T-helper 2 cell treated with Interferon-gamma antibody and Interleukin-4, amounts not matched to agents 100 ng/mL and 5 ng/mL, for 36 hours (primary cell): Measurements from ENCODE around the gene APOC4. TPM values are rescaled to one million over a fixed set of nuclear protein-coding genes. Genes with fewer than 3 reads are reported as not detected.
"Not testable (repeated sequence)": the region's sequence is repeated elsewhere in the genome, so short reads cannot be mapped to it uniquely, and the experiment has no call there.

ENCODE experiments used
- intact Hi-C: fragments of 100-400 bp; cut with micrococcal nuclease; formaldehyde crosslinking; loops from one replicate; pipeline ENCODE4 v1.15.1; 2023
- total RNA-seq: library from RNA; stranded (reverse); gene quantifications from 2 replicates; pipeline ENCODE4 v1.2.3, GENCODE V29; 2022

The APOC4 gene, protein sequence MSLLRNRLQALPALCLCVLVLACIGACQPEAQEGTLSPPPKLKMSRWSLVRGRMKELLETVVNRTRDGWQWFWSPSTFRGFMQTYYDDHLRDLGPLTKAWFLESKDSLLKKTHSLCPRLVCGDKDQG
- not detected in 2 replicates for total RNA-seq

DNA sequence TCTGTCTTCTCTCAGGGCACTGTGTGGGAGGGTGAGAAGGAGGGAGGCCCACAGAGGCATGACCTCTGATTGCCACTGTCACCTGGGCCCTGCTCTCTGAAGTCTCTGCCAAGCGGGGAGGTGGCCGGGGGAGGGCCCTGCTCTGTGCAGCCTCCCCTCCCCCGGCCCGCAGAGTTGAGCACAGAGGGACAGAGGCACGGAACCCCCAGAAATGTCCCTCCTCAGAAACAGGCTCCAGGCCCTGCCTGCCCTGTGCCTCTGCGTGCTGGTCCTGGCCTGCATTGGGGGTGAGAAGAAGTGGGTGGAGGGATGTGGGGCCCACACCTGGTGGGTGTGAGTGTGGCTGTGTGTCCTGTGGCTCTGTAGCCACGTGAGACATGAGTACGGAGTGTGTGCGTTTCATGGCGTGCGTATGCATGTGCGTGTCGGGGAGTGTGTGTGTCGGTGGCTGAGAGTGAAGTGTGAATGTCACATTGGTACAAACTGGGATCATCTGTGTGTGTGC, at the start of gene APOC4:
APOC4 (plus strand) TSS at position 171 of the 505 bp plus-strand sequence; CDS start at position 212, 41 bp downstream.
- intact Hi-C loops: no loop called here

DNA sequence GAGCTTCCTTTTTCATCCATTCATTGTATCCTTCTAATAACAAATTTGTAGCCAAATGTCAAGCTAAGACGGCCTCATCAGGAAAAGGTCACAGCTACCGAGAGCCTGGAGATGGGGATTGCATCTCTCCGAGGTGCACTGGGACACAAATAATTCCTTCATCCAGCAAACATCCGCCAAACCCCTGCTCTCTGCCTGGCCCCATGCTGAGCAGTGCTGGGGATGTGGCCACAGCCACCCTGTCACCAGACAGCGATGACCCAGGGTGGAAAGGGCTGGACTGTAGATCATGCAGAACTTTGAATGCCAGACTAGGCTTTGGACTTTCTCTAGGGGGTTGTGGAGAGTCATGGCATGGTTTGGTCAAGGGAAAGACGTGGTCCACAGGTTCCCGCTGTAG, 49.1 kb upstream of the APOC4 start:
- intact Hi-C loops: loop anchor here (10.0 kb wide), 2 partner anchors 202 to 1138 kb away; partner anchors contain the start of genes PPP1R37 and SMG9

DNA sequence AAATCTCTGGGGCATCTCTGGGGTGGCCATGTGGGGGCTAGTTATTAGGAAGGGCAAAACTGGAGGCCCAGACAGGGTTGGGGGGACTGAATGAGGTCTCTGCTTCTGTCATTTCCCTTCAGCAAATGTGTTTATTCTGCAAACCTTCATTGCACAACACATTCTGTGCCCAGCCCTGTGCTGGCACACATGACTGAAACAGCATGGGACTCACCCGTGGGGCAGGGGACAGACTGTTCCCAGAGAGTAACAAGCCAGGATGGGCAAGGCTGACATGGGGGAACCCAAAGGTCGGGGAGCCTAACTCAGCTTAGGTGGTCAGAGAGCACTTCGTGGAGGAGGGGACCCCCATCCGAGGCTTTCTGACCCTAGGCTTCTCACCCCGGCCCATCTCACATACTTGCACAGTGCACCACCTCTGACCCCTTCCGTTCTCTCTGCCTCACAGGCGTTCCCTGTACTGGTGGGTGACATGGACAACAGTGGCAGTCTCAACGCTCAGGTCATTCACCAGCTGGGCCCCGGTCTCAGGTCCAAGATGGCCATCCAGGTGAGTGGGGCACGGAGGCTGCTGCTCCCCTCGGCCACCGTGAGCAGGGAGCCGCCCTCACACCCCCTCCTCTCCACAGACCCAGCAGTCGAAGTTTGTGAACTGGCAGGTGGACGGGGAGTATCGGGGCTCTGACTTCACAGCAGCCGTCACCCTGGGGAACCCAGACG, 48.5 kb upstream of the APOC4 start:
- intact Hi-C loops: loop anchor here (10.0 kb wide), 2 partner anchors 201 to 1139 kb away; partner anchors contain the start of genes PPP1R37 and SMG9

DNA sequence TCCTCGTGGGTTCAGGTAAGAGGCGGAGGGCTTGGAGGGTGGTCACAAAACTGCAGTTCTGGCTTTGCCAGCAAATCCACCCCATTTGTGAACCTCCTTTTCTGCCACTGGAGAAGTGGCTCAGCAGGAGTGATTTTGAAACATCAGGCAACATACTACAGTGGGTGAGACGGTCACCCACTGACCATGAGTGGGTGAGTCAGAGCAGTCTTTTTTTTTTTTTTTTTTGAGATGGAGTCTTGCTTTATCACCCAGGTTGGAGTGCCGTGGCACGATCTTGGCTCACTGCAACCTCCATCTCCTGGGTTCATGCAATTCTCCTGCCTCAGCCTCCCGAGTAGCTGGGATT, 48.0 kb upstream of the APOC4 start:
- intact Hi-C loops: loop anchor here (10.0 kb wide), 2 partner anchors 201 to 1139 kb away; partner anchors contain the start of genes PPP1R37 and SMG9

DNA sequence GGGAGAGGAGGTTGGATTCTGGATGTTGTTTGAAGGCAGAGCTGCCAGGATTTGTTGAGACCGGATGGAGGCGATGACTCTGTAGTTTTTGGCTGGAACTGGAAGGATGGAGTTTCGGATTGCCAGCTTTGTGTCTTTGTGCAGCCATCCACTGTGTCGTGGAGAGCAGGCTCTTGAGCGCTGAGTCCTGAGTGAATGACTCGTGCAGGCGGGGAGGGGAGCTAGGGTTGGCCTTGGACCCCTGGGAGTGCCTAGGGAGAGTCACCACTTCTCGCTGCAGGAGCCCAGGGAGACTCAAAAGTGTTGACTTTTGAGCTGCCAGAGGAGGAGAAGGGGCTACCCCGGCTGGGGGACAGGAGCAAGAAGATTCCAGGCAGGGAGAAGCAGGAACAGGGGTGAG, 47.1 kb upstream of the APOC4 start:
- intact Hi-C loops: loop anchor here (10.0 kb wide), 2 partner anchors 200 to 1140 kb away; partner anchors contain the start of genes PPP1R37 and SMG9

DNA sequence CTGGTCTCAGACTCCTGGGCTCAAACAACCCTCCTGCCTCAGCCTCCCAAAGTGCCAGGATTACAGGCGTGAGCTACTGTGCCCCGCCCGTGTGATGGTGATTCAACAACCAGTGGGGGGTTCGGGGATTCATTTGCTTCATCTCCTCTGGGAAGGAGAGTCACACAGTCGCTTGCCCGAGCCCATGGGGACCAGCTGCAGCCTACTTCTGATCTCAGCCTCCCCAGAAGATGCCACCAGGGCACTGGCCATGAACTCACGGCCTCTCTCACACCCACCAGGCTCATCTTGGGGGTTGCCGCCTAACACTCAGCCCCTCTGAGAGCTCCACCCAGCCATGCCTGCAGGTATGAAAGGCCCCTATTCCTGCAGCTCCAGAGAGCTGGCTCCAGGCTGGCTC, 44.2 kb upstream of the APOC4 start:
- intact Hi-C loops: loop anchor here (10.0 kb wide), 2 partner anchors 197 to 1143 kb away; partner anchors contain the start of genes PPP1R37 and SMG9

DNA sequence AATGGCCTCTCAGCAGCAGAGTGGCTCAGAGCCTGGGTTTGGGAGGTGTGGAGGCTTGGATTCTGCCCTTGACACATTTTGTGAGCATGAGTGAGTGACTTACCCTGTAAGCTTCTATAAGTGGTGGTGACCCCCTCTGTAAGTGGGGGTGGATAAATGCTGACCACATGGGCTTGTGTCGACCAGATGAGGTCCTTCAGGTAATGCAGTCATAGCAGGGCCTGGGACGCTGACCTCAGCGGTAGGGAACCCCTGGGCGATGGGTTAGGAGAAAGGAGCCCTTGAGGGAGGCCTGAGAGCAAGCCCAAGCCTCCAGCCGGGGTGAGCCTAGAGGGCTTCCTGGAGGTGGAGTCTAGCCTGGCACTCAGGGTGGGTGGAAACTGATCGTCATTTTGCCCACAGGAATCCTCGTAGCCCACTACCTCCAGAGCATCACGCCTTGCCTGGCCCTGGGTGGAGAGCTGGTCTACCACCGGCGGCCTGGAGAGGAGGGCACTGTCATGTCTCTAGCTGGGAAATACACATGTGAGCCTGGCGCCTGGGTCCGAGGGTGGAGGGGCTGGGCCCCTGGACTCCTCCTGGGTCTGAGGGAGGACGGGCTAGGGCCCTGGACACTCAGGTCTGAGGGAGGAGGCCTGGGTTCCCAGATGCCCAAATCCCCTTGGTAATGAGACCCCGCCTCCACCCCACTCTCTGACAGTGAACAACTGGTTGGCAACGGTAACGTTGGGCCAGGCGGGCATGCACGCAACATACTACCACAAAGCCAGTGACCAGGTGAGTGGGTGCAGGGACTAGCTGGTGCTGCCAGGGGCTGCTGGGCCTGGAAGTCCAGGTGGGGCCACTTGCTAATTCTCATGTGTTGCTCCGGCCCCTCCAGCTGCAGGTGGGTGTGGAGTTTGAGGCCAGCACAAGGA, 41.5 kb upstream of the APOC4 start:
- intact Hi-C loops: no loop called here

DNA sequence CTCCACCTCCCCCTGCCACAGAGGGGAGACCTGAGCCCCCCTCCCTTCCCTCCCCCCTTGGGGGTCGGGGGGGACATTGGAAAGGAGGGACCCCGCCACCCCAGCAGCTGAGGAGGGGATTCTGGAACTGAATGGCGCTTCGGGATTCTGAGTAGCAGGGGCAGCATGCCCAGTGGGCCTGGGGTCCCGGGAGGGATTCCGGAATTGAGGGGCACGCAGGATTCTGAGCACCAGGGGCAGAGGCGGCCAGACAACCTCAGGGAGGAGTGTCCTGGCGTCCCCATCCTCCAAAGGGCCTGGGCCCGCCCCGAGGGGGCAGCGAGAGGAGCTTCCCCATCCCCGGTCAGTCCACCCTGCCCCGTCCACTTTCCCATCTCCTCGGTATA, 38.8 kb upstream of the APOC4 start:
- intact Hi-C loops: loop anchor here (1.0 kb wide), 1 partner anchor 48 kb away; no protein-coding TSS in a partner anchor

DNA sequence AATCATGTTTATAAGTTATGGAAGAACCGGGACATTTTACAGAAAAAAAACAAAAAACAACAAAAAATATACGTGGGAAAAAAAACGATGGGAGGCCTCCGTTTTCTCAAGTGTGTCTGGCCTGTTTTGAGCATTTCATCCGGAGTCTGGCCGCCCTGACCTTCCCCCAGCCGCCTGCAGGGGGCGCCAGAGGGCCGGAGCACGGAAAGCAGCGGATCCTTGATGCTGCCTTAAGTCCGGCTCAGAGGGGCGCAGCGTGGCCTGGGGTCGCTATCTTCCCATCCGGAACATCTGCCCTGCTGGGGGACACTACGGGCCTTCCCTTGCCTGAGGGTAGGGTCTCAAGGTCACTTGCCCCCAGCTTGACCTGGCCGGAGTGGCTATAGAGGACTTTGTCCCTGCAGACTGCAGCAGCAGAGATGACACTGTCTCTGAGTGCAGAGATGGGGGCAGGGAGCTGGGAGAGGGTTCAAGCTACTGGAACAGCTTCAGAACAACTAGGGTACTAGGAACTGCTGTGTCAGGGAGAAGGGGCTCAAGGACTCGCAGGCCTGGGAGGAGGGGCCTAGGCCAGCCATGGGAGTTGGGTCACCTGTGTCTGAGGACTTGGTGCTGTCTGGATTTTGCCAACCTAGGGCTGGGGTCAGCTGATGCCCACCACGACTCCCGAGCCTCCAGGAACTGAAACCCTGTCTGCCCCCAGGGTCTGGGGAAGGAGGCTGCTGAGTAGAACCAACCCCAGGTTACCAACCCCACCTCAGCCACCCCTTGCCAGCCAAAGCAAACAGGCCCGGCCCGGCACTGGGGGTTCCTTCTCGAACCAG, 38.2 kb upstream of the APOC4 start:
- intact Hi-C loops: loop anchor here (1.0 kb wide), 1 partner anchor 47 kb away; no protein-coding TSS in a partner anchor

DNA sequence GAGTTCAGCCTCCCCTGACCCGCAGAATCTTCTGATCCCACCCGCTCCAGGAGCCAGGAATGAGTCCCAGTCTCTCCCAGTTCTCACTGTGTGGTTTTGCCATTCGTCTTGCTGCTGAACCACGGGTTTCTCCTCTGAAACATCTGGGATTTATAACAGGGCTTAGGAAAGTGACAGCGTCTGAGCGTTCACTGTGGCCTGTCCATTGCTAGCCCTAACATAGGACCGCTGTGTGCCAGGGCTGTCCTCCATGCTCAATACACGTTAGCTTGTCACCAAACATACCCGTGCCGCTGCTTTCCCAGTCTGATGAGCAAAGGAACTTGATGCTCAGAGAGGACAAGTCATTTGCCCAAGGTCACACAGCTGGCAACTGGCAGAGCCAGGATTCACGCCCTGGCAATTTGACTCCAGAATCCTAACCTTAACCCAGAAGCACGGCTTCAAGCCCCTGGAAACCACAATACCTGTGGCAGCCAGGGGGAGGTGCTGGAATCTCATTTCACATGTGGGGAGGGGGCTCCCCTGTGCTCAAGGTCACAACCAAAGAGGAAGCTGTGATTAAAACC, 37.5 kb upstream of the APOC4 start:
- intact Hi-C loops: no loop called here

DNA sequence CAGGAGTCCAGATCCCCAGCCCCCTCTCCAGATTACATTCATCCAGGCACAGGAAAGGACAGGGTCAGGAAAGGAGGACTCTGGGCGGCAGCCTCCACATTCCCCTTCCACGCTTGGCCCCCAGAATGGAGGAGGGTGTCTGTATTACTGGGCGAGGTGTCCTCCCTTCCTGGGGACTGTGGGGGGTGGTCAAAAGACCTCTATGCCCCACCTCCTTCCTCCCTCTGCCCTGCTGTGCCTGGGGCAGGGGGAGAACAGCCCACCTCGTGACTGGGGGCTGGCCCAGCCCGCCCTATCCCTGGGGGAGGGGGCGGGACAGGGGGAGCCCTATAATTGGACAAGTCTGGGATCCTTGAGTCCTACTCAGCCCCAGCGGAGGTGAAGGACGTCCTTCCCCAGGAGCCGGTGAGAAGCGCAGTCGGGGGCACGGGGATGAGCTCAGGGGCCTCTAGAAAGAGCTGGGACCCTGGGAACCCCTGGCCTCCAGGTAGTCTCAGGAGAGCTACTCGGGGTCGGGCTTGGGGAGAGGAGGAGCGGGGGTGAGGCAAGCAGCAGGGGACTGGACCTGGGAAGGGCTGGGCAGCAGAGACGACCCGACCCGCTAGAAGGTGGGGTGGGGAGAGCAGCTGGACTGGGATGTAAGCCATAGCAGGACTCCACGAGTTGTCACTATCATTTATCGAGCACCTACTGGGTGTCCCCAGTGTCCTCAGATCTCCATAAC, 36.4 kb upstream of the APOC4 start, which contains the start of gene APOE:
APOE (plus strand) TSS at position 360 of the 724 bp plus-strand sequence. CDS start 829 bp downstream, outside the sequence.
- intact Hi-C loops: no loop called here

DNA sequence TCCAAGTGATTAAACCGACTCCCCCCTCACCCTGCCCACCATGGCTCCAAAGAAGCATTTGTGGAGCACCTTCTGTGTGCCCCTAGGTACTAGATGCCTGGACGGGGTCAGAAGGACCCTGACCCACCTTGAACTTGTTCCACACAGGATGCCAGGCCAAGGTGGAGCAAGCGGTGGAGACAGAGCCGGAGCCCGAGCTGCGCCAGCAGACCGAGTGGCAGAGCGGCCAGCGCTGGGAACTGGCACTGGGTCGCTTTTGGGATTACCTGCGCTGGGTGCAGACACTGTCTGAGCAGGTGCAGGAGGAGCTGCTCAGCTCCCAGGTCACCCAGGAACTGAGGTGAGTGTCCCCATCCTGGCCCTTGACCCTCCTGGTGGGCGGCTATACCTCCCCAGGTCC, 34.4 kb upstream of the APOC4 start:
- intact Hi-C loops: no loop called here

DNA sequence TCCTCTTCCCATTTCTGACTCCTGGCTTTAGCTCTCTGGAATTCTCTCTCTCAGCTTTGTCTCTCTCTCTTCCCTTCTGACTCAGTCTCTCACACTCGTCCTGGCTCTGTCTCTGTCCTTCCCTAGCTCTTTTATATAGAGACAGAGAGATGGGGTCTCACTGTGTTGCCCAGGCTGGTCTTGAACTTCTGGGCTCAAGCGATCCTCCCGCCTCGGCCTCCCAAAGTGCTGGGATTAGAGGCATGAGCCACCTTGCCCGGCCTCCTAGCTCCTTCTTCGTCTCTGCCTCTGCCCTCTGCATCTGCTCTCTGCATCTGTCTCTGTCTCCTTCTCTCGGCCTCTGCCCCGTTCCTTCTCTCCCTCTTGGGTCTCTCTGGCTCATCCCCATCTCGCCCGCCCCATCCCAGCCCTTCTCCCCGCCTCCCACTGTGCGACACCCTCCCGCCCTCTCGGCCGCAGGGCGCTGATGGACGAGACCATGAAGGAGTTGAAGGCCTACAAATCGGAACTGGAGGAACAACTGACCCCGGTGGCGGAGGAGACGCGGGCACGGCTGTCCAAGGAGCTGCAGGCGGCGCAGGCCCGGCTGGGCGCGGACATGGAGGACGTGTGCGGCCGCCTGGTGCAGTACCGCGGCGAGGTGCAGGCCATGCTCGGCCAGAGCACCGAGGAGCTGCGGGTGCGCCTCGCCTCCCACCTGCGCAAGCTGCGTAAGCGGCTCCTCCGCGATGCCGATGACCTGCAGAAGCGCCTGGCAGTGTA, 33.8 kb upstream of the APOC4 start:
- intact Hi-C loops: no loop called here

DNA sequence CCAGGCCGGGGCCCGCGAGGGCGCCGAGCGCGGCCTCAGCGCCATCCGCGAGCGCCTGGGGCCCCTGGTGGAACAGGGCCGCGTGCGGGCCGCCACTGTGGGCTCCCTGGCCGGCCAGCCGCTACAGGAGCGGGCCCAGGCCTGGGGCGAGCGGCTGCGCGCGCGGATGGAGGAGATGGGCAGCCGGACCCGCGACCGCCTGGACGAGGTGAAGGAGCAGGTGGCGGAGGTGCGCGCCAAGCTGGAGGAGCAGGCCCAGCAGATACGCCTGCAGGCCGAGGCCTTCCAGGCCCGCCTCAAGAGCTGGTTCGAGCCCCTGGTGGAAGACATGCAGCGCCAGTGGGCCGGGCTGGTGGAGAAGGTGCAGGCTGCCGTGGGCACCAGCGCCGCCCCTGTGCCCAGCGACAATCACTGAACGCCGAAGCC, 33.2 kb upstream of the APOC4 start:
- intact Hi-C loops: no loop called here

DNA sequence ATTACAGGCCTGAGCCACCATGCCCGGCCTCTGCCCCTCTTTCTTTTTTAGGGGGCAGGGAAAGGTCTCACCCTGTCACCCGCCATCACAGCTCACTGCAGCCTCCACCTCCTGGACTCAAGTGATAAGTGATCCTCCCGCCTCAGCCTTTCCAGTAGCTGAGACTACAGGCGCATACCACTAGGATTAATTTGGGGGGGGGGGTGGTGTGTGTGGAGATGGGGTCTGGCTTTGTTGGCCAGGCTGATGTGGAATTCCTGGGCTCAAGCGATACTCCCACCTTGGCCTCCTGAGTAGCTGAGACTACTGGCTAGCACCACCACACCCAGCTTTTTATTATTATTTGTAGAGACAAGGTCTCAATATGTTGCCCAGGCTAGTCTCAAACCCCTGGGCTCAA, 32.3 kb upstream of the APOC4 start:
- intact Hi-C loops: no loop called here

DNA sequence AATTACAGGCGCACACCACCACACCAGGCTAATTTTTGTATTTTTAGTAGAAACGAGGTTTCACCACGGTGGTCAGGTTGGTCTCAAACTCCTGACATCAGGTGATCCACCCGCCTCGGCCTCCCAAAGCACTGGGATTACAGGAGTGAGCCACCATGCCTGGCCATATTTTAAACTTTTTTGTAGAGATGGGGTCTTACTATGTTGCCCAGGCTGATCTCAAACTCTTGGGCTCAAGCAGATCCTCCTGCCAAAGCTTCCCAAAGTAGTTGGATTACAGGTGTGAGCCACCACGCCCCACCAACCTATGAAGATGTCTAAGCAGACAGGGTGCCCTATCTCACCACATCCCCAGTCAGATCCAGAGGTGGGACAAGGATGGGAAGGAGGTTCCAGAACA, 30.1 kb upstream of the APOC4 start:
- intact Hi-C loops: not testable (repeated sequence)

DNA sequence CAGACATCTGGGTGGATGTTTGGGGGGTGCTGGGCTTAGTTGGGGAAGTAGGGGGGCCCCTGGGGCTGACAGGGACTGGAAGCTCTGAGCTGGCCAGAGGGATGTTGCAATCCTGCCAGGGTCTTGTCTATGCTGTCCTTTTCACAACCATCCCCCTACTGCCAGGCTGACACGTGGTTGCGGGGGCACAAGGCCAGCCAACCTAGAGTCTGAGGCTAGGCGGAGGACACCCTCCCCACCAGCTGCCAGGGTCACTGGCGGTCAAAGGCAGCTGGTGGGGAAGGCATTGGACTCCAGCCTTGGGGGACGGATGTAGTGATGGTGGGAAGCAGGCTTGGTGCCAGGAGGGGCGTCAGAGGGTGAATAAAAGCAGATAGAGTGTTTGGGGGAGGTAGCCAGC, 29.2 kb upstream of the APOC4 start:
- intact Hi-C loops: no loop called here
